Activated T-cell treated with anti-CD3 and anti-CD28 coated beads, Interleukin-2, amount 50 U/mL, for 24 hours (primary cell): Measurements from ENCODE around the gene SDK2.

Experiments used
- DNase-seq: peaks from one replicate; pipeline ENCODE4 v3.0.0-alpha.2; 2020
- H3K27ac Mint-ChIP-seq: 2 replicates; pipeline ENCODE4 v1.8.0; 2020; ENCODE audit warnings: mild to moderate bottlenecking, mixed read lengths
- H3K27me3 Mint-ChIP-seq: 2 replicates; pipeline ENCODE4 v1.8.0; 2020; ENCODE audit warnings: mixed read lengths
- H3K36me3 Mint-ChIP-seq: 2 replicates; pipeline ENCODE4 v1.8.0; 2020; ENCODE audit warnings: low read depth, mixed read lengths
- H3K4me1 Mint-ChIP-seq: 2 replicates; pipeline ENCODE4 v1.8.0; 2020; ENCODE audit warnings: low read depth, mixed read lengths
- H3K4me3 Mint-ChIP-seq: 2 replicates; pipeline ENCODE4 v1.8.0; 2020; ENCODE audit warnings: mild to moderate bottlenecking, moderate library complexity, mixed read lengths
- H3K9me3 Mint-ChIP-seq: 2 replicates; pipeline ENCODE4 v1.8.0; 2020; ENCODE audit warnings: mixed read lengths

Gene SDK2

GRCh38 chr17:73546770-73547536, 97.3 kb downstream of the SDK2 start:
- H3K27ac Mint-ChIP-seq, result no peak overlapping the region
- H3K4me1 Mint-ChIP-seq, result peaks cover 20% of the 10 kb centered on the region
- H3K9me3 Mint-ChIP-seq, result no peaks in the 10 kb centered on the region
- H3K27me3 Mint-ChIP-seq, result no peaks in the 10 kb centered on the region
- no peak overlapping the region for H3K4me3 Mint-ChIP-seq
- DNase-seq, result peak; percentile 39
- no peaks in the 10 kb centered on the region for H3K36me3 Mint-ChIP-seq

DNA sequence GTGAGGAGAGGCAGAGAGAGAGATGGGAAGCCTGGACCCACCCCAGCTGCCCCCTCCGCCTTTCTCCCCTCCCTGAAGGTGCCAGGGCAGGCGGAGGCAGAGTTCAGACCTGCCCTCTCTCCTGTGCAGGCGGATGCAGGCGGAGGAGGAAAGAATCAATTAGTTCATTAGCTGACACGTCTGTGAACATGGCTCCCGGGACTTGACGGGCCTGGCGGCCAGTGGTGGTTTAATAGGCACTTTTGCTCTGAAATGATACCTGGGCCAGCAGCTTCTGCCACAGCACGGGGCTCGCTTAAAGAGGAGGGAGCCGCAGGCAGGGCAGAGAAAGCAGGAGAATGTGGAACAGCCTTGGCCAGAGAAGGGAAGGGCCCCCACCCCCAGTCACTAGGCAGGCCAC, 98.1 kb downstream of the SDK2 start:
- Mint-ChIP-seq H3K27me3 (no peaks in the 10 kb centered on the region), H3K36me3 (no peaks in the 10 kb centered on the region), H3K4me3 (no peak overlapping the region), H3K9me3 (no peaks in the 10 kb centered on the region), H3K4me1 (peaks cover 15% of the 10 kb centered on the region), H3K27ac (no peak overlapping the region)
- DNase-seq, result no peak

GRCh38 chr17:73545109-73546032, 98.9 kb downstream of the SDK2 start:
- DNase-seq, result no peak
- Mint-ChIP-seq H3K36me3 (no peaks in the 10 kb centered on the region), H3K4me1 (peaks cover 15% of the 10 kb centered on the region), H3K27me3 (no peaks in the 10 kb centered on the region), H3K9me3 (no peaks in the 10 kb centered on the region), H3K4me3 (no peak overlapping the region), H3K27ac (no peak overlapping the region)

- no peaks in the 10 kb centered on the region for H3K9me3 Mint-ChIP-seq
Measured at GRCh38 chr17:73544333-73544732, 99.9 kb downstream of the SDK2 start.

DNA sequence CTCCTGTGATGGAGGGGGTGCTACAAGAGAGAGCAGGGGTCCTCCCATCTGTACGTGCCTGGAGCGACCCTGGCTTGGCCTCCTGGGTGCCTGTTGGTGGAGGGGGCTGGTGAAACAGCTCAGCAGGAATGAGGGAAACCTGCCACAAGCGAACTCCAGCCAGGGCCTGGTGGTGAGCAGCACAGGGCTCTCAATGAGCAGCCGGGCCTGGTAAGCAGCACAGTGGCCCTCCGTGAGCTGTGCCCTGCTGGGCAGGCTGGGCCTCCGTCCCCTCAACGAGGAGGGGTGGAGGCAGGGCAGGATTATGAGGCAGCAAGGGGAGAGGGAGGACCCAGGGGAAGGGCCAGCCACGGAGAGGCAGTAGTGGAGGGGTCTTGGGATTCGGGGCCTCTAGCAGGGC, 101.9 kb downstream of the SDK2 start:
- H3K9me3 Mint-ChIP-seq, result no peaks in the 10 kb centered on the region
- no peak overlapping the region for H3K4me3 Mint-ChIP-seq
- peaks cover 10% of the 10 kb centered on the region for H3K4me1 Mint-ChIP-seq
- no peak overlapping the region for H3K27ac Mint-ChIP-seq
- H3K27me3 Mint-ChIP-seq, result no peaks in the 10 kb centered on the region
- H3K36me3 Mint-ChIP-seq, result no peaks in the 10 kb centered on the region
- DNase-seq, result no peak

More at GRCh38 chr17:73544333-73544732, 99.9 kb downstream of the SDK2 start:
- DNase-seq, result no peak
- Mint-ChIP-seq H3K27me3 (no peaks in the 10 kb centered on the region), H3K4me1 (peaks cover 15% of the 10 kb centered on the region), H3K27ac (no peak overlapping the region), H3K4me3 (no peak overlapping the region), H3K36me3 (no peaks in the 10 kb centered on the region)

GRCh38 chr17:73541561-73541981, 102.7 kb downstream of the SDK2 start:
- no peaks in the 10 kb centered on the region for H3K36me3 Mint-ChIP-seq
- H3K27me3 Mint-ChIP-seq, result no peaks in the 10 kb centered on the region
- DNase-seq, result no peak
- H3K4me3 Mint-ChIP-seq, result no peak overlapping the region
- peaks cover 4% of the 10 kb centered on the region for H3K4me1 Mint-ChIP-seq
- no peak overlapping the region for H3K27ac Mint-ChIP-seq
- H3K9me3 Mint-ChIP-seq, result no peaks in the 10 kb centered on the region

- Mint-ChIP-seq H3K27me3 (no peaks in the 10 kb centered on the region), H3K4me1 (peaks cover 2% of the 10 kb centered on the region)
Measured at GRCh38 chr17:73541111-73541510, 103.1 kb downstream of the SDK2 start.

DNA sequence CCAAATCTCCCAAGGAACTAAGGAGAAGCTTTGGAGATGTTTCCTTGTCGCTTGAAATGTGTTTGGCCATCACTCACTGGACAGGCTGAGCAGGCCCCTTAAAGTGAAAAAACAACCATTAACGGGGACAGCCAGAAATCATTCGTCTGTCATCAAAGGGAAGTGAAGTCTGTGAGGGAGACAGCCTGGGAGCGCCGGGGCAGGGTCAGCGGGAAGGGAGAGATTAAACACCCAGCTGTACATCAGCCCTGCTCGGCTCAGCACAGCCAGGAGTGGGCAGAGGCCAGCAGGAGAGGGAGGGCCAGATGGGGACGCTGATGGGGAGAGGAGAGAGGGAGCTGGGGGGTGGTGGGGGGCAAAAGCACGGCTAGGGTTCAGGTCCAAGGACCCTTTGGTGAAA, 105.1 kb downstream of the SDK2 start:
- Mint-ChIP-seq H3K27me3 (no peaks in the 10 kb centered on the region), H3K4me1 (no peaks in the 10 kb centered on the region), H3K4me3 (no peak overlapping the region), H3K36me3 (no peaks in the 10 kb centered on the region), H3K9me3 (no peaks in the 10 kb centered on the region), H3K27ac (no peak overlapping the region)
- DNase-seq, result no peak

More at GRCh38 chr17:73541111-73541510, 103.1 kb downstream of the SDK2 start:
- Mint-ChIP-seq H3K36me3 (no peaks in the 10 kb centered on the region), H3K9me3 (no peaks in the 10 kb centered on the region), H3K27ac (no peak overlapping the region), H3K4me3 (no peak overlapping the region)
- no peak for DNase-seq

GRCh38 chr17:73538445-73538844, 105.8 kb downstream of the SDK2 start:
- Mint-ChIP-seq H3K4me3 (no peak overlapping the region), H3K27ac (no peak overlapping the region), H3K4me1 (no peaks in the 10 kb centered on the region), H3K36me3 (no peaks in the 10 kb centered on the region), H3K9me3 (no peaks in the 10 kb centered on the region), H3K27me3 (no peaks in the 10 kb centered on the region)
- no peak for DNase-seq

DNA sequence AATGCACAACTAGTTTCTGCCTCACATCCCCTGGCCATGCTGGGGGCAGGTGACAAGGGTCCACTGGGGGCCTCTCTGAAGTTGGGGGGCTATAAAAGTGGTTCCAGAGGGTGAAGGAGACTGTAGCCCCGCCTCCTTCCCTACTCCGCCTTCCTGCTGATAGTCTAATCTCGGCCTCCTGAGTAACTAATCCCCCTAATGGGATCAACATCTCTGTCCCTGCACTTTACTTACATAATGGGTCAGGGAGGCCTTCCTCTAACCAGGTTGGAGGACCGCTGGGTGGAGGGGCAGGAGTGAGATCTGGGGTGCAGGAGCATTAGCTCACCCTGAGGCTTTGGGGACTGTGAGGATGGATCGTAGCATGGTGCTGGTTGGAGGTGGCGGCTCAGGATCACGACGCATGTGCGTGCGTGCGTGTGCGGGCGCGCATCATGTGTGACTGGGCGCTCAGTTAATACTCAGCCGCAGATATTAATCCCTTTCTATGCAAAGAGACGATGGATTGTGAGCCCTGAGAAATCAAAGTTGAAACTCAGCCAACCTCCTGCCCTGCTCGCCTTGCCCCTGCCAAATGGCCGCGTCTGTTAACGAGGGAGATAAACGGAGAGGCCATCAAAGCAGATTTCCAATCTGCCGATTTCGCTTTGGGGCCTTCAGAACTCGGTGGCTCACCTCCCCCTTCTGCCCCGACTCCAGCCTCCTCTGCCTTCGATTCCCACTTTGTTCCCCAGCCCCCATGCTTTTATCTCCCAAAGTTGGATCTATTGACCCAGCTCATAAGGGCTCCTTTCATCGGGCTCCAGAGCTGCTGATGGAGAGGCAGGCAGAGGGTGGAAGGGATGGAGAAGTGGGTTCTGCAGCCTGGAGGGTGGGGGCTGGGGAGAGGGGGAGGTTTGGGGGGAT, 107.3 kb downstream of the SDK2 start:
- Mint-ChIP-seq H3K27ac (no peak overlapping the region), H3K4me1 (no peaks in the 10 kb centered on the region)

GRCh38 chr17:73535746-73536145, 108.5 kb downstream of the SDK2 start:
- H3K4me1 Mint-ChIP-seq, result no peaks in the 10 kb centered on the region
- no peak overlapping the region for H3K27ac Mint-ChIP-seq
- H3K4me3 Mint-ChIP-seq, result no peak overlapping the region
- no peaks in the 10 kb centered on the region for H3K9me3 Mint-ChIP-seq
- H3K27me3 Mint-ChIP-seq, result no peaks in the 10 kb centered on the region
- no peaks in the 10 kb centered on the region for H3K36me3 Mint-ChIP-seq
- no peak for DNase-seq

More for the DNA sequence above, 107.3 kb downstream of the SDK2 start:
- H3K9me3 Mint-ChIP-seq, result no peaks in the 10 kb centered on the region
- H3K27me3 Mint-ChIP-seq, result no peaks in the 10 kb centered on the region
- H3K4me3 Mint-ChIP-seq, result no peak overlapping the region
- H3K36me3 Mint-ChIP-seq, result no peaks in the 10 kb centered on the region
- no peak for DNase-seq

- no peak for DNase-seq
- Mint-ChIP-seq H3K4me1 (no peaks in the 10 kb centered on the region), H3K27ac (no peak overlapping the region), H3K36me3 (no peaks in the 10 kb centered on the region), H3K27me3 (no peaks in the 10 kb centered on the region), H3K4me3 (no peak overlapping the region), H3K9me3 (no peaks in the 10 kb centered on the region)
Measured at GRCh38 chr17:73534209-73534909, 109.9 kb downstream of the SDK2 start.

GRCh38 chr17:73533781-73534180, 110.5 kb downstream of the SDK2 start:
- no peaks in the 10 kb centered on the region for H3K4me1 Mint-ChIP-seq
- H3K27ac Mint-ChIP-seq, result no peak overlapping the region
- no peaks in the 10 kb centered on the region for H3K27me3 Mint-ChIP-seq
- H3K36me3 Mint-ChIP-seq, result no peaks in the 10 kb centered on the region
- H3K4me3 Mint-ChIP-seq, result no peak overlapping the region
- DNase-seq, result no peak
- no peaks in the 10 kb centered on the region for H3K9me3 Mint-ChIP-seq

DNA sequence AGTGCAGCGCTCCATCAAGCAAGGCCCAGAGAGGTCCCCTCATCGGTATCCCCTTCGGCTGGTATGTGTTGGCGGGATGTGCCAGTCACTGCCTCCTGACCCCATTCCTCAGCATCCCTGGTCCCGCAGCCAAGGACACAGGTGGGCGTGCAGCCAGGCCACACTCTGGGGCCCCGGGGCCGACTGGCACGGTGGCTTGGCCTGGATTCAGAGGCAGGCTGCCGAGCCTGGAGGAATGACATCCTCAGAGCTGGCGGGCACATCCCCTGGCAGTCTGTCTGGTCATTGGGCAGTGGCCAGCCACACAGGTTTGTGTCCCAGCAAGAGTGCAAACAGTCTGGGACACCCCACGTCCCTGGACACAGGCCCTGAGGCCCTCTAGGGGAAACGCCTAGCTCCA, 111.1 kb downstream of the SDK2 start:
- Mint-ChIP-seq H3K9me3 (no peaks in the 10 kb centered on the region), H3K36me3 (no peaks in the 10 kb centered on the region), H3K27ac (no peak overlapping the region), H3K27me3 (no peaks in the 10 kb centered on the region), H3K4me1 (no peaks in the 10 kb centered on the region), H3K4me3 (no peak overlapping the region)
- DNase-seq, result no peak
